Vagina (tissue), 2 donors: ENCODE measurements around the gene AREL1. TPM values are rescaled to one million over a fixed set of nuclear protein-coding genes. Genes with fewer than 3 reads are reported as not detected.

Experiments used
- DNase-seq, 2 donors: peaks; one replicate each; pipeline ENCODE4 v3.0.0-alpha.2; 2017; ENCODE audit errors: extremely low spot score in 2 of 2
- H3K27ac ChIP-seq: fragments of 200-600 bp; sonication (generic); one replicate; pipeline ENCODE4 v1.5.1; 2019
- H3K27me3 ChIP-seq: fragments of 200-600 bp; sonication (generic); one replicate; pipeline ENCODE4 v1.5.1; 2019
- H3K36me3 ChIP-seq, 2 donors: fragments of 200-600 bp; sonication (generic); one replicate each; pipeline ENCODE4 v1.5.1; 2017 to 2019
- H3K4me1 ChIP-seq: fragments of 200-600 bp; sonication (generic); one replicate; pipeline ENCODE4 v1.5.1; 2019
- H3K4me3 ChIP-seq, 2 donors: fragments of 200-600 bp; sonication (generic); 1 replicate in 1 of 2; 2 replicates in 1 of 2; pipeline ENCODE4 v1.5.1; 2016 to 2019
- H3K9me3 ChIP-seq: fragments of 200-600 bp; sonication (generic); one replicate; pipeline ENCODE4 v1.5.1; 2019
- CTCF ChIP-seq, 3 experiments: fragments of 450-650 bp in 2 of 3; fragments of 200-600 bp in 1 of 3; sonication (generic) in 1 of 3; IDR thresholded peaks; one replicate each; pipeline ENCODE4 v1.5.1; 2017 to 2019; ENCODE audit warnings: antibody characterized with exemption in 3 of 3, mild to moderate bottlenecking in 2 of 3, moderate library complexity in 2 of 3
- POLR2A ChIP-seq, 2 donors: fragments of 450-650 bp; IDR thresholded peaks; one replicate each; pipeline ENCODE4 v1.6.1; 2017; ENCODE audit warnings: antibody characterized with exemption in 2 of 2, mild to moderate bottlenecking in 2 of 2, moderate library complexity in 2 of 2
- POLR2AphosphoS5 ChIP-seq, 2 donors: sonication (generic); formaldehyde crosslinking; IDR thresholded peaks; one replicate each; pipeline ENCODE4 v1.9.0; 2017; ENCODE audit warnings: antibody characterized with exemption in 2 of 2, mild to moderate bottlenecking in 2 of 2, low read depth in 1 of 2; ENCODE audit not compliant: insufficient read depth in 1 of 2
- intact Hi-C: fragments of 100-400 bp; cut with DNase I; formaldehyde crosslinking; loops from one replicate; pipeline ENCODE4 v1.15.1; 2023
- total RNA-seq: library from RNA; depleted of rRNA; stranded (reverse); fragments of >200 nt; gene quantifications from one replicate; pipeline ENCODE4 v1.2.3, GENCODE V29; 2016

The AREL1 gene
- total RNA-seq, 1 donor from 2014 or later = 32.7 TPM

DNA sequence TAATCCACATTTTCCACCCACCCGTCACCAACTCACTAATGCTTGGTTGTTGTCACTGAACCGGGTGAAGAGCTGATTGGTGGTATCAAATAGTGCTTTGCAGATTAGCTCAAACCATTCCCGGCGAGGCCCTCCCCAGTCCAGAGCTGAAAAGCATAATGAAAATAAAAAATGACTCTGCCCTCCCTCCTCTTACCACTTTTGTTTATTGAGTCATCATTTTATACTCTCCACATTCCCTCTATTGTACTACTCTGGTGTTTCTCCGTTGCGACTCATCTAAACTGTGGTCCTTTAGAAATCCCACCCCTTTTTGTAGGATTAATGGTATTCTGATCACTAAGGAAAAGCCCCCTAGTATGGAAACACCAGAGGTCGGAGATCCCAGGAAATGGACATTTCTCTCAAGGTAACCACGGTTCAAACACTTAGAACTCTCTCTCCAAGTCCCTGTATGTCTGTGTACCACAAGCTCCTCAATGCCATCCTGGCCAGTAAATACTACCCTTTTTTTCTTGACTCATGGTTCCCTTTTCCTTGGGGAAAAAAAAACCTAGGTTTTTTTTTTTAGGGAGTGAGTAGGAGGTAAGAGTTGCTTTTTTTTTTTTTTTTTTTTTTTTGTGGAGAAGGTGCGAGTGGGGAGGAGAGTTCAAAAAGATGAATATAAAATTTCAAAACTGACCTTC lies 42.0 kb downstream of the AREL1 start:
- H3K9me3 ChIP-seq = no peaks in the 10 kb centered on the region
- no peaks in the 10 kb centered on the region for H3K27me3 ChIP-seq
- no peak overlapping the region for H3K4me3 ChIP-seq
- H3K36me3 ChIP-seq = peaks cover 0 to 74% of the 10 kb centered on the region in 2 donors
- H3K27ac ChIP-seq = no peak overlapping the region
- no peak for DNase-seq
- H3K4me1 ChIP-seq = no peaks in the 10 kb centered on the region
- TF ChIP-seq POLR2A (IDR thresholded peaks at IDR 0.05) (no peak), POLR2AphosphoS5 (IDR thresholded peaks at IDR 0.05; ENCODE audit: insufficient read depth in 1 of 2, low read depth in 1 of 2) (no peak), CTCF (IDR thresholded peaks at IDR 0.05) (no peak)
- intact Hi-C loops = no loop called here

DNA sequence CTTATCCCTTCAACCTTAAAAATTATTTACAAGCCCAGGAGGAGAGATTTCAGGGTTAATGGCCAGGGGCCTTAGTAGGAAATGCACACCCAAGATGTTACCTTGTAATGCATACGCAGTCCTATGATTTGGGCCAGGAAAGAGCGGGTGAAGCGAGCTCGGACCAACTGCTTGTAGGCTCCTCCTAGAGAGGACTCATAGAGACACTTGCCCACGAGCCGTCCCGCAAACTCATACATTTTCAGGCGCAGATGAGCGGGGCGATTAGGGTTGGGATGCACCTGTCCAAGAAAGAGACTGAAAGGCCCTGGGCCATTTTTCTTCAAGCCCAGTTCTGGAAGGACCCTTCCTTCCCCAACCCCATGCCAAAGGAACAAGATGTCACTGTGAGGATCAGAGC lies 43.0 kb downstream of the AREL1 start:
- Histone ChIP-seq H3K36me3 (peaks cover 0 to 66% of the 10 kb centered on the region in 2 donors), H3K4me3 (no peak overlapping the region), H3K4me1 (no peaks in the 10 kb centered on the region), H3K27me3 (no peaks in the 10 kb centered on the region), H3K9me3 (no peaks in the 10 kb centered on the region), H3K27ac (no peak overlapping the region)
- DNase-seq = no peak
- no peak for TF ChIP-seq CTCF (IDR thresholded peaks at IDR 0.05)
- TF ChIP-seq POLR2A (IDR thresholded peaks at IDR 0.05) = no peak
- TF ChIP-seq POLR2AphosphoS5 (IDR thresholded peaks at IDR 0.05; ENCODE audit: insufficient read depth in 1 of 2, low read depth in 1 of 2) = no peak
- intact Hi-C loops = no loop called here

DNA sequence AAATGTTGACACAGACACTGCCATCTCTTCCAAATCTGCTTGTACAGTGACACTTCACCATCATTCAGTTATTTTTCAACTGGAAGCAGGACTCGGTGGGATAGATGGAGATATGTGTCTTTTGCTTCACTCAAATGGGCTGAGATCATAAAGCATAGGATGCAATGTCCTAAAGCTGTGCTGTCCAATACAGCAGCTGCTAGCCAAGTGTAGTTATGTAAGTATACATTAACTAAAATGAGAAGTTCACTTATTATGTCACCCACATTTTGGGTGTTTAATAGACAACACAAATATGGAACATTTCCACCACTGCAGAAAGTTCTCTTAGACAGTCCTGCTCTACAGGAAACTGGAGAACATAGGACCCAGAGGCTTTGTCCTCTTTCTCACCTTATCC lies 43.6 kb downstream of the AREL1 start:
- Histone ChIP-seq H3K4me1 (no peaks in the 10 kb centered on the region), H3K27ac (no peak overlapping the region), H3K4me3 (no peak overlapping the region), H3K27me3 (no peaks in the 10 kb centered on the region), H3K9me3 (no peaks in the 10 kb centered on the region), H3K36me3 (peaks cover 0 to 66% of the 10 kb centered on the region in 2 donors)
- DNase-seq = no peak
- TF ChIP-seq POLR2AphosphoS5 (IDR thresholded peaks at IDR 0.05; ENCODE audit: insufficient read depth in 1 of 2, low read depth in 1 of 2) (no peak), POLR2A (IDR thresholded peaks at IDR 0.05) (no peak), CTCF (IDR thresholded peaks at IDR 0.05) (no peak)
- intact Hi-C loops = no loop called here

GRCh38 chr14:74667758-74668157 lies 45.1 kb downstream of the AREL1 start:
- Histone ChIP-seq H3K36me3 (peaks cover 0 to 66% of the 10 kb centered on the region in 2 donors), H3K27ac (no peak overlapping the region), H3K9me3 (no peaks in the 10 kb centered on the region), H3K27me3 (no peaks in the 10 kb centered on the region), H3K4me3 (no peak overlapping the region), H3K4me1 (peaks cover 14% of the 10 kb centered on the region)
- DNase-seq = no peak
- TF ChIP-seq POLR2AphosphoS5 (IDR thresholded peaks at IDR 0.05; ENCODE audit: insufficient read depth in 1 of 2, low read depth in 1 of 2) (no peak), CTCF (IDR thresholded peaks at IDR 0.05) (no peak)
- intact Hi-C loops = no loop called here

GRCh38 chr14:74664717-74665116 lies 48.2 kb downstream of the AREL1 start:
- Histone ChIP-seq H3K36me3 (peaks cover 0 to 54% of the 10 kb centered on the region in 2 donors), H3K4me1 (peaks cover 28% of the 10 kb centered on the region), H3K27ac (no peak overlapping the region), H3K9me3 (no peaks in the 10 kb centered on the region), H3K4me3 (no peak overlapping the region), H3K27me3 (no peaks in the 10 kb centered on the region)
- no peak for DNase-seq
- intact Hi-C loops = no loop called here
- no peak for TF ChIP-seq POLR2AphosphoS5 (IDR thresholded peaks at IDR 0.05; ENCODE audit: insufficient read depth in 1 of 2, low read depth in 1 of 2)
- TF ChIP-seq CTCF (IDR thresholded peaks at IDR 0.05) = no peak
